ENCODE measurements around the gene TRIOBP. TPM values are rescaled to one million over a fixed set of nuclear protein-coding genes. Genes with fewer than 3 reads are reported as not detected.
"Not testable (repeated sequence)": the region's sequence is repeated elsewhere in the genome, so short reads cannot be mapped to it uniquely, and the experiment has no call there.

TRIOBP gene, protein sequence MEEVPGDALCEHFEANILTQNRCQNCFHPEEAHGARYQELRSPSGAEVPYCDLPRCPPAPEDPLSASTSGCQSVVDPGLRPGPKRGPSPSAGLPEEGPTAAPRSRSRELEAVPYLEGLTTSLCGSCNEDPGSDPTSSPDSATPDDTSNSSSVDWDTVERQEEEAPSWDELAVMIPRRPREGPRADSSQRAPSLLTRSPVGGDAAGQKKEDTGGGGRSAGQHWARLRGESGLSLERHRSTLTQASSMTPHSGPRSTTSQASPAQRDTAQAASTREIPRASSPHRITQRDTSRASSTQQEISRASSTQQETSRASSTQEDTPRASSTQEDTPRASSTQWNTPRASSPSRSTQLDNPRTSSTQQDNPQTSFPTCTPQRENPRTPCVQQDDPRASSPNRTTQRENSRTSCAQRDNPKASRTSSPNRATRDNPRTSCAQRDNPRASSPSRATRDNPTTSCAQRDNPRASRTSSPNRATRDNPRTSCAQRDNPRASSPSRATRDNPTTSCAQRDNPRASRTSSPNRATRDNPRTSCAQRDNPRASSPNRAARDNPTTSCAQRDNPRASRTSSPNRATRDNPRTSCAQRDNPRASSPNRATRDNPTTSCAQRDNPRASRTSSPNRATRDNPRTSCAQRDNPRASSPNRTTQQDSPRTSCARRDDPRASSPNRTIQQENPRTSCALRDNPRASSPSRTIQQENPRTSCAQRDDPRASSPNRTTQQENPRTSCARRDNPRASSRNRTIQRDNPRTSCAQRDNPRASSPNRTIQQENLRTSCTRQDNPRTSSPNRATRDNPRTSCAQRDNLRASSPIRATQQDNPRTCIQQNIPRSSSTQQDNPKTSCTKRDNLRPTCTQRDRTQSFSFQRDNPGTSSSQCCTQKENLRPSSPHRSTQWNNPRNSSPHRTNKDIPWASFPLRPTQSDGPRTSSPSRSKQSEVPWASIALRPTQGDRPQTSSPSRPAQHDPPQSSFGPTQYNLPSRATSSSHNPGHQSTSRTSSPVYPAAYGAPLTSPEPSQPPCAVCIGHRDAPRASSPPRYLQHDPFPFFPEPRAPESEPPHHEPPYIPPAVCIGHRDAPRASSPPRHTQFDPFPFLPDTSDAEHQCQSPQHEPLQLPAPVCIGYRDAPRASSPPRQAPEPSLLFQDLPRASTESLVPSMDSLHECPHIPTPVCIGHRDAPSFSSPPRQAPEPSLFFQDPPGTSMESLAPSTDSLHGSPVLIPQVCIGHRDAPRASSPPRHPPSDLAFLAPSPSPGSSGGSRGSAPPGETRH (N-terminal part only)
- polyA plus RNA-seq: 16.1 TPM

DNA sequence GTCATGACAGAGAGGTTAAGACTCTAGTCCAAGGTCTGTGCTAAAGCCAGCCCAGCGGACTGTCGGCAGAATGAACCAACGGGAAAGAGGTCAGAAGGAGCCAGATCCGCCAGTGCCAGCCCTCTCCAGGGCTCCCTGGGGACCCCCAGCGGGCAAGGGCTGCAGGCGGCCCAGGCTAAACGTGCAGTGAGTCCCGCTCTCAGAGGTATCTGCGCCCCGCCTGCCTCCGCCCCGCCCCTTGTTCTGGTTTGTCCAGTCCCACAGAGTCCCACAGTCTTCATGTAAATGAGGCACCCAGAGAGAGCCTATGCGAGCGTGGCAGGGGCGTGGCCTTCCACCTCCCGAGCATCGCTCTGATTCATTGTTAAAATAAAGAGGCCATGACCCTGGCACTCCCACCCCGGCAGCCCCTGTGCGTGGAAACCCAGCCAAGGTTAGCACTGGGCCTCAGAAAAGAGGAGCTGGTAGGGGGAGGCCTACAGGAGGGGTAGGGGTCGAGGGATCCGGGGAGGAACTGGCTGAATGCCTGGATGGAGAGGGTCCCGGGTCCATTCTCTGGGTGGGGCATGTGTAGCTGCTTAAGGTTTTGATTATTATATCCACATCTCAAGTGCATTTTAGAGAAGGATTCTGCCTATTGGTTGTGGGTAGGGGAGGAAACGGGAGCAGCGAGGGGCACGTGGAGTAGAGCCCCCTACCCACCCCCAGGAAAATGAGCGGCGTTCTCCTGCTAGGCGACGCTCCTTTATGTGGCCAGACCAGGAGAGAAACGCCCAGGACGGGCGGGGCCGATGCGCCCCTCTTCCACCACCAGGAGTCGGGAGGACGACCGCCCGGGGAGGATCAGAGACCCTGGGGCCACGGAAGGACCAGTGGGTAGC, at the start of gene TRIOBP:
TRIOBP (plus strand) TSS at position 392 of the 881 bp plus-strand sequence. CDS start 4,318 bp downstream, outside the sequence.
- Mint-ChIP-seq H3K9me3 (no peaks in the 10 kb centered on the region), H3K27ac (peak within 1 kb of the TSS in 2 of 3 donors; percentile 10 to 14), H3K4me1 (peaks cover 5 to 9% (median 8%) of the 10 kb centered on the region in 3 donors), H3K27me3 (no peaks in the 10 kb centered on the region), H3K4me3 (peak within 1 kb of the TSS in 3 of 4 donors; percentile 55 to 79 (median 79)), H3K36me3 (peaks cover 10% of the 10 kb centered on the region)

DNA sequence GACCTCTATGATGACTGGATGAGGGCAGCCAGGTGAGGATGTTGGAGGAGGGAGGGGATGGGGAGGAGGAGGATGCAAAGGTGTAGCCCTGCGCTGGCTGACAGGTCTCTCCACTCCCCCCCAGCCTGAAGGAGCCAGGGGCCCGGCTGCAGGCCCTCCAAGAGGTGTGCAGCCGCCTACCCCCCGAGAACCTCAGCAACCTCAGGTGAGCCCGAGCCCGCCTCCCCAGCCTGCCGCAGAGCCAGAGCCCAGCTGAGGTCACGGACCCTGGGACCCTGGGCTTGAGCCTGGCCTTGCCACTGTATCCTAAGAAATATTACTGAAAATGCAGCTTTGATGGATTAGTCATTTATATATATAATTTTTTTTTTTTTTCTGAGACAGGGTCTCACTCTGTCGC, 49.5 kb upstream of the TRIOBP start:
- Mint-ChIP-seq H3K4me1 (peaks cover 4 to 10% (median 6%) of the 10 kb centered on the region in 3 donors), H3K9me3 (no peaks in the 10 kb centered on the region), H3K4me3 (no peak overlapping the region), H3K27ac (no peak overlapping the region), H3K27me3 (no peaks in the 10 kb centered on the region), H3K36me3 (no peaks in the 10 kb centered on the region)

DNA sequence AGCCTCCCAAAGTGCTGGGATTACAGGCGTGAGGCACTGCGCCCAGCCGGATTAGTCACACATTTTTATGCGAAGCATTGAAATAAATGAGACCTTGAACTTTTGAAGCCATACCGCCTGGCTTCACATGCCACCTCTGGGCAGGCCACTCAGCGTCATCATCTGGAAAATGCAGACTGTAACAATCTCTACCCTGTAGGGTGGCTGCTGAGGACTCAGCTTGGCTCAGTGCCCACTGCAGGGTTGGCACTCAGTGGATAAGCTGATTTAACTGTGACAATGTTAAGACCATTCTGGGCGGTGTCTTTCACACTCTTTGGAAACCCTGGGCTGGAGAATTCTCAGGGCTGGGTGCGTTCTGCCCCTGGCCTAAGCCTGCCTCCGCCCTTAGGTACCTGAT, 48.9 kb upstream of the TRIOBP start:
- H3K4me3 Mint-ChIP-seq: peak overlapping the region in 1 of 4 donors; percentile 28
- no peaks in the 10 kb centered on the region for H3K27me3 Mint-ChIP-seq
- no peaks in the 10 kb centered on the region for H3K9me3 Mint-ChIP-seq
- no peaks in the 10 kb centered on the region for H3K36me3 Mint-ChIP-seq
- no peak overlapping the region for H3K27ac Mint-ChIP-seq
- H3K4me1 Mint-ChIP-seq: peaks cover 4 to 7% (median 6%) of the 10 kb centered on the region in 3 donors

GRCh38 chr22:37650463-37651136, 46.2 kb upstream of the TRIOBP start:
- no peaks in the 10 kb centered on the region for H3K36me3 Mint-ChIP-seq
- no peaks in the 10 kb centered on the region for H3K27me3 Mint-ChIP-seq
- H3K4me3 Mint-ChIP-seq: no peak overlapping the region
- no peaks in the 10 kb centered on the region for H3K4me1 Mint-ChIP-seq
- H3K27ac Mint-ChIP-seq: no peak overlapping the region
- H3K9me3 Mint-ChIP-seq: no peaks in the 10 kb centered on the region

GRCh38 chr22:37654563-37655251, 42.1 kb upstream of the TRIOBP start:
- H3K27ac Mint-ChIP-seq: no peak overlapping the region

DNA sequence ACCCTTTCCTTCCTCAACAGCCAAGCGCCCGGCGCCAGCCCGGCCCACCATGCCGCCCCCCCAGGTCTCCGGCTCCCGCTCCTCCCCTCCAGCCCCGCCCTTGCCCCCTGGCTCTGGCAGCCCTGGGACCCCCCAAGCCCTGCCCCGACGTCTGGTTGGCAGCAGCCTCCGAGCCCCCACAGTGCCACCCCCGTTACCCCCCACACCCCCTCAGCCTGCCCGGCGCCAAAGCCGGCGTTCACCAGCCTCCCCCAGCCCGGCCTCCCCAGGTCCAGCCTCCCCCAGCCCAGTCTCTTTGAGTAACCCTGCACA, 41.6 kb upstream of the TRIOBP start:
- H3K27me3 Mint-ChIP-seq: no peaks in the 10 kb centered on the region
- H3K4me3 Mint-ChIP-seq: no peak overlapping the region
- peaks cover 16 to 17% (median 16%) of the 10 kb centered on the region in 3 donors for H3K4me1 Mint-ChIP-seq
- no peak overlapping the region for H3K27ac Mint-ChIP-seq
- no peaks in the 10 kb centered on the region for H3K36me3 Mint-ChIP-seq
- no peaks in the 10 kb centered on the region for H3K9me3 Mint-ChIP-seq

More at GRCh38 chr22:37654563-37655251, 42.1 kb upstream of the TRIOBP start:
- no peaks in the 10 kb centered on the region for H3K36me3 Mint-ChIP-seq
- no peak overlapping the region for H3K4me3 Mint-ChIP-seq
- peaks cover 11 to 12% (median 11%) of the 10 kb centered on the region in 3 donors for H3K4me1 Mint-ChIP-seq
- H3K27me3 Mint-ChIP-seq: no peaks in the 10 kb centered on the region
- H3K9me3 Mint-ChIP-seq: no peaks in the 10 kb centered on the region

- Mint-ChIP-seq H3K27ac (peak overlapping the region; percentile 54 to 88 (median 81)), H3K4me1 (peaks cover 25 to 30% (median 28%) of the 10 kb centered on the region in 3 donors)
- not testable (repeated sequence) for H3K36me3 Mint-ChIP-seq, H3K9me3 Mint-ChIP-seq, H3K4me3 Mint-ChIP-seq, H3K27me3 Mint-ChIP-seq
These were observed 40.3 kb upstream of the TRIOBP start for GRCh38 chr22:37656583-37656982.

GRCh38 chr22:37657590-37658132, 39.2 kb upstream of the TRIOBP start:
- Mint-ChIP-seq H3K4me1 (peaks cover 30 to 37% (median 37%) of the 10 kb centered on the region in 3 donors), H3K27ac (peak overlapping the region; percentile 87 to 93 (median 90)), H3K9me3 (no peaks in the 10 kb centered on the region), H3K4me3 (peak overlapping the region; percentile 88 to 96 (median 92)), H3K36me3 (peaks cover 2% of the 10 kb centered on the region), H3K27me3 (no peaks in the 10 kb centered on the region)

GRCh38 chr22:37658133-37659065, 38.4 kb upstream of the TRIOBP start, which contains the start of gene PDXP:
TSS of gene PDXP (plus strand) at chr22:37658723. CDS start at chr22:37658783, 60 bp downstream.
- Mint-ChIP-seq H3K27ac (peak within 1 kb of the TSS; percentile 91 to 93 (median 93)), H3K4me3 (peak within 1 kb of the TSS; percentile 88 to 96 (median 96)), H3K9me3 (no peaks in the 10 kb centered on the region), H3K27me3 (no peaks in the 10 kb centered on the region), H3K36me3 (peaks cover 2% of the 10 kb centered on the region), H3K4me1 (peaks cover 30 to 38% (median 38%) of the 10 kb centered on the region in 3 donors)

DNA sequence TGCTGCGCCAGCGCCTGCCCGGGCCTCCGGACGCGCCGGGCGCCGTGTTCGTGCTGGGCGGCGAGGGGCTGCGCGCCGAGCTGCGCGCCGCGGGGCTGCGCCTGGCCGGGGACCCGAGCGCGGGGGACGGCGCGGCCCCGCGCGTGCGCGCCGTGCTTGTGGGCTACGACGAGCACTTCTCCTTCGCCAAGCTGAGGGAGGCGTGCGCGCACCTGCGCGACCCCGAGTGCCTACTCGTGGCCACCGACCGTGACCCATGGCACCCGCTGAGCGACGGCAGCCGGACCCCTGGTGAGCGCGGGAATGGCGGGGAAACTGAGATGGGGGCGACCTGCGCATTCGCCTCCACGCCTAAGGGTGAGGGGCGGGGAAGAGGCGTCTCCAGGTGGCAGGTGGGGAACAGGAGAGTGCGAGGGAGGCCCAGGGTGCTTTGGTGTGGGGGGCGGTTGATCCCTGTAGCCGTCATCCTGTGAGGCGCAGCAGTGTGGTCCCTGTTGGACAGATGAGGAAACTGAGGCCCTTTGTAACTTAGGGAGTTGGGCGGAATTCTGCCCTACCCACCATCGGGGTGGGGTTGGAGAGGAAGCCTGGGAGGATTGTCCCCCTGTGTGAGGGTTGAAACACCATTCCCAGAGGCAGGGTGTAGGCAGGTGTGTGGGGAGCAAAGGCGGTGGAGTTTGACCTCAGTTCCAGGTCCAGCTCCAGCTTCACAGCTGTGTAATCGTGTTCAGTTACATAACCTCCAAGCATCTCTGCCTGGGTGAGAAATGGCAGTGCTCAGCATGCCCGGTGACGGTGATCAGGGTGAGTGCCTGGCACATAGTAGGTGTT, 37.6 kb upstream of the TRIOBP start:
- H3K27ac Mint-ChIP-seq: peak overlapping the region; percentile 91 to 93 (median 92)
- H3K9me3 Mint-ChIP-seq: no peaks in the 10 kb centered on the region
- H3K4me3 Mint-ChIP-seq: peak overlapping the region; percentile 84 to 95 (median 94)
- no peaks in the 10 kb centered on the region for H3K27me3 Mint-ChIP-seq
- peaks cover 2% of the 10 kb centered on the region for H3K36me3 Mint-ChIP-seq
- peaks cover 30 to 42% (median 41%) of the 10 kb centered on the region in 3 donors for H3K4me1 Mint-ChIP-seq

All from IgD-negative memory B cell (primary cell).